Hepatocyte (in vitro differentiated cells): Measurements from ENCODE around the gene ZBED4. TPM values are rescaled to one million over a fixed set of nuclear protein-coding genes. Genes with fewer than 3 reads are reported as not detected.

Experiments
- DNase-seq: peaks from one replicate; pipeline ENCODE4 v3.0.0-alpha.2; 2016; ENCODE audit warnings: low spot score
- H2AFZ ChIP-seq: fragments of 200-600 bp; sonication (generic); 2 replicates; pipeline ENCODE4 v1.6.0; 2016; ENCODE audit warnings: antibody characterized with exemption, mild to moderate bottlenecking
- H3K27ac ChIP-seq: fragments of 200-600 bp; sonication (generic); 2 replicates; pipeline ENCODE4 v1.5.1; 2016; ENCODE audit warnings: mild to moderate bottlenecking
- H3K27me3 ChIP-seq: fragments of 200-600 bp; sonication (generic); 2 replicates; pipeline ENCODE4 v1.6.1; 2016
- H3K36me3 ChIP-seq: fragments of 200-600 bp; sonication (generic); replicated peaks from 2 replicates; pipeline ENCODE4 v1.5.1; 2016; ENCODE audit warnings: low read depth; ENCODE audit not compliant: insufficient read depth
- H3K4me1 ChIP-seq: fragments of 200-600 bp; sonication (generic); 2 replicates; pipeline ENCODE4 v1.5.1; 2016; ENCODE audit warnings: mild to moderate bottlenecking, moderate library complexity; ENCODE audit not compliant: insufficient read depth
- H3K4me2 ChIP-seq: fragments of 200-600 bp; sonication (generic); 2 replicates; pipeline ENCODE4 v1.6.0; 2016
- H3K4me3 ChIP-seq: fragments of 200-600 bp; sonication (generic); 2 replicates; pipeline ENCODE4 v1.5.1; 2016; ENCODE audit warnings: mild to moderate bottlenecking
- H3K79me2 ChIP-seq: fragments of 200-600 bp; sonication (generic); 2 replicates; pipeline ENCODE4 v1.6.0; 2017; ENCODE audit warnings: mild to moderate bottlenecking
- H3K9me2 ChIP-seq: fragments of 200-600 bp; sonication (generic); replicated peaks from 2 replicates; pipeline ENCODE4 v1.6.0; 2017; ENCODE audit warnings: mild to moderate bottlenecking; ENCODE audit not compliant: insufficient read depth
- H3K9me3 ChIP-seq: fragments of 200-600 bp; sonication (generic); 2 replicates; pipeline ENCODE4 v1.5.1; 2016; ENCODE audit warnings: low read depth, mild to moderate bottlenecking
- H4K20me1 ChIP-seq: fragments of 200-600 bp; sonication (generic); 2 replicates; pipeline ENCODE4 v1.6.0; 2016; ENCODE audit warnings: mild to moderate bottlenecking; ENCODE audit not compliant: insufficient read depth, poor library complexity, severe bottlenecking
- EZH2 ChIP-seq: fragments of 200-600 bp; sonication (generic); IDR thresholded peaks from 2 replicates; pipeline ENCODE4 v1.6.1; 2016; ENCODE audit warnings: antibody characterized with exemption, mild to moderate bottlenecking, borderline replicate concordance
- EZH2phosphoT487 ChIP-seq: fragments of 200-600 bp; sonication (generic); IDR thresholded peaks from one replicate; pipeline ENCODE4 v1.6.1; 2018; ENCODE audit warnings: antibody characterized with exemption, mild to moderate bottlenecking, low read depth, moderate library complexity; ENCODE audit not compliant: unreplicated experiment, severe bottlenecking
- WGBS: methylation state at CpG from one replicate; pipeline ENCODE4 v1.1.6; 2016; ENCODE audit warnings: low lambda C conversion rate; ENCODE audit errors: missing lambda C conversion rate; 5-methylcytosine and 5-hydroxymethylcytosine counted together
- polyA plus RNA-seq: library from polyadenylated mRNA; unstranded; fragments of >200 nt; fragmentation: Nextera tagmentation; extraction: Ambion mirVana; gene quantifications from 2 replicates; pipeline ENCODE4 v1.2.1, GENCODE V29; 2016
- total RNA-seq: library from RNA; depleted of rRNA; stranded (reverse); fragments of >200 nt; gene quantifications from 2 replicates; pipeline ENCODE4 v1.2.3, GENCODE V29; 2014
- TF ChIP-seq, protein P1 (sequence below): fragments of 200-600 bp; sonication (generic); IDR thresholded peaks from 2 replicates; pipeline ENCODE4 v1.5.1; 2016; ENCODE audit warnings: antibody characterized with exemption, mild to moderate bottlenecking; ENCODE audit not compliant: poor library complexity

ZBED4 gene
- total and polyA plus RNA-seq, 2 experiments from 2014 or later, result 14.9 to 16.3 TPM

DNA sequence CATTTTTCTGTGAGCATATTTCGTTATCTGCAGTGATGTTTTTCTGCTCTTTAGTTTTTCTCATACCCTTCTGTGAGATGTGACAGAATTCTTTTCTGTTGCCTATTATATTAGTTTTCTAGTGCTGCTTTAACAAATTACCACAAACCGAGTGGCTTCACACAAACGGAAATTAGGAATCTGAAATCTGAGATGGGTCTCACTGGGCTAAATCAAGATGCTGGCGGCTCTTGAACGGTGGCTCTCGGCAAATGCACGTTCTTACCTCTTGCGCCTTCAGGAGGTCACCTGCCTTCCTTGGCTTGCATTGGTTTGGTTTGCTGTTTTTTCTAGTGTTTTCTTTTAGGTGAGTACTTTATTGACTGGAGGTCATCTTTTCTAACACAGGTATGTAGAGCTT is 13.0 kb downstream of the ZBED4 start:
- no peak overlapping the region for H3K4me2 ChIP-seq

DNA sequence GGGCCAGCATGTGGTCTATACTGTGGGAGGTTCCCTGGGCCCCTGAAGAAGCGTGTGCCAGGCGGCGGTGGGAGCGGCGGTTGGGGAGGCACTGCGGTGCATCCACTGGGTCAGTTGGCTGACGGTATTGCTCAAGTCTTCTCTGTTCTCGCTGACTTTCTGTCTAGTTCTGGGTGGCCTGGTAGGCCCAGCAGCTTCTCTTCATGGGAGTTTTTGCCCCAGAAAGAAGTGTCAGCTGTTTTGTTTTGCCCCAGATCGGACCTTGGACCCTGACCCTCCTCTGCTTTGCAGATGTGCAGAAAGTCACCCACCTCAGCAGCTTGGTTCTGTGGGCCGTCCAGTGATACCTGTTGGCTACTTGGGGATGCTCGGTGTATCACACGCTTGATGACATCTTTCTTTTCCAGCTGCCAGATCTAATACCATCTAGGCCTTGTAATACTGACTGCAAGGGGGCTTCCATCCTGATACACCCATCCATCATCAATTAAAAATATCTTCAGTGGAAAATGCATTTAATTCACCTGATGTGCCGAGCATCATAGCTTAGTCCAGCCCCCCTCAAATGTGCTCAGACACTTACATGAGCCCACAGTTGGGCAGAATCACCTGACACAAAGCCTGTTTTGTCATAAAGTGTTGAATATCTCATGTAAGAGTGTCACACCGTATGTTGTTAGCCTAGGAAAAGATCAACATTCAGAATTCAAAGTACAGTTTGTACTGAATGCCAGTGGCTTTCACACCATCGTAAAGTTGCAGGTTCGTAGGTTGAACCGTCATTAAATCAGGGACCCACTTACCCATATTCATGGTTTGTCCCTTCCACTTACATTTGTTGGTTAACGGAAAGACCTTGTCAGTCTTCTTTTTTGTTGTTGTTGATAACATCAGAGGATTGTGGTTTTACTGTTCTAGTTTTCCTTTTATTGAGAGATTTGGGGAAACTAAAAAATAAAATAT is 13.9 kb downstream of the ZBED4 start:
- Histone ChIP-seq H3K9me3 (peaks cover 11% of the 10 kb centered on the region), H2AFZ (no peak overlapping the region), H3K27me3 (no peaks in the 10 kb centered on the region), H3K79me2 (peaks cover 99% of the 10 kb centered on the region), H3K36me3 (no peaks in the 10 kb centered on the region), H4K20me1 (peaks cover 7% of the 10 kb centered on the region), H3K4me3 (no peak overlapping the region), H3K9me2 (no peaks in the 10 kb centered on the region), H3K4me1 (no peaks in the 10 kb centered on the region), H3K4me2 (peak overlapping the region; percentile 8), H3K27ac (peak overlapping the region; percentile 39)
- DNase-seq, result no peak
- TF ChIP-seq EZH2phosphoT487, result no peak
- TF ChIP-seq, protein P1, sequence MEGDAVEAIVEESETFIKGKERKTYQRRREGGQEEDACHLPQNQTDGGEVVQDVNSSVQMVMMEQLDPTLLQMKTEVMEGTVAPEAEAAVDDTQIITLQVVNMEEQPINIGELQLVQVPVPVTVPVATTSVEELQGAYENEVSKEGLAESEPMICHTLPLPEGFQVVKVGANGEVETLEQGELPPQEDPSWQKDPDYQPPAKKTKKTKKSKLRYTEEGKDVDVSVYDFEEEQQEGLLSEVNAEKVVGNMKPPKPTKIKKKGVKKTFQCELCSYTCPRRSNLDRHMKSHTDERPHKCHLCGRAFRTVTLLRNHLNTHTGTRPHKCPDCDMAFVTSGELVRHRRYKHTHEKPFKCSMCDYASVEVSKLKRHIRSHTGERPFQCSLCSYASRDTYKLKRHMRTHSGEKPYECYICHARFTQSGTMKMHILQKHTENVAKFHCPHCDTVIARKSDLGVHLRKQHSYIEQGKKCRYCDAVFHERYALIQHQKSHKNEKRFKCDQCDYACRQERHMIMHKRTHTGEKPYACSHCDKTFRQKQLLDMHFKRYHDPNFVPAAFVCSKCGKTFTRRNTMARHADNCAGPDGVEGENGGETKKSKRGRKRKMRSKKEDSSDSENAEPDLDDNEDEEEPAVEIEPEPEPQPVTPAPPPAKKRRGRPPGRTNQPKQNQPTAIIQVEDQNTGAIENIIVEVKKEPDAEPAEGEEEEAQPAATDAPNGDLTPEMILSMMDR, result no peak
- TF ChIP-seq EZH2, result no peak
- WGBS, result 94% methylated on average over 18 of the region's 18 CpGs

More for the DNA sequence above, 13.0 kb downstream of the ZBED4 start:
- WGBS, result 95% methylated on average over 8 of the region's 8 CpGs
- Histone ChIP-seq H3K9me3 (peaks cover 11% of the 10 kb centered on the region), H3K27me3 (no peaks in the 10 kb centered on the region), H3K4me1 (no peaks in the 10 kb centered on the region), H3K27ac (no peak overlapping the region), H3K9me2 (no peaks in the 10 kb centered on the region), H2AFZ (no peak overlapping the region), H3K79me2 (peaks cover 99% of the 10 kb centered on the region), H4K20me1 (peaks cover 13% of the 10 kb centered on the region), H3K4me3 (no peak overlapping the region), H3K36me3 (no peaks in the 10 kb centered on the region)
- no peak for TF ChIP-seq EZH2
- TF ChIP-seq, protein P1, result no peak
- no peak for TF ChIP-seq EZH2phosphoT487
- no peak for DNase-seq

DNA sequence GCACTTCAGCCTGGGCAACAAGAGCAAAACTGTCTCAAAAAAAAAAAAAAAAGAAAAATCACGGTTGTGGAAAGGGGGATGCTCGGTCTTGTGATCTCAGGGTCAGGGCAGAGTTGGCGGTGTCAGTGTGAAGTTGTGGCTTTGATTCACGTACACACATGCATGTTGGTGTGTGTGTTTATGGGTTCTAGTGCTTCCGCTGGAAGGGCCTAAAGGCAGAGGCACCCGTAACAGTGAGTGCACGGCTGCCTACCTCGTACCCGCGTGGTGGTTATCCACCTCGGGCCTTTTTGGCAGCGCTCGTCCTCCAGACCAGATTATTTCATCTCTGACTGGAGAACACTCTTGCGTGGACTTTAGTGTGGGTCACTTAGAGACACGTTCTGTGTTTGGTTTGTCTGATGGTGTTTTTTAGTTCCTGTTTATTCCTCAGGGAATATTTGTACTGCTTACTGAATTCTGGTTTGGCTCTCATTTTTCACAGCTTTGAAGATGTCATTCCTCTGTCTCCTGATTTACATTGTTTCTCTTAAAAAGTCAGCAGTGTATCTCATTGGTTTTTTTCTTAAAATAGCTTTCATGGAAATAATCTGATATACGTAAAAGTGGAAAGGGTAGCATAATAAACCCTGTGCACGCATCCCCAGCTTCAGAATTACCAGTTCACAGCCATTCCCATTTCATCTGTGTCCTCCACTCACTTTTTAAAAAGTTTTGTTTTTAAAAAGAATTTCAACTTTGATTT is 15.6 kb downstream of the ZBED4 start:
- Histone ChIP-seq H4K20me1 (peaks cover 3% of the 10 kb centered on the region), H3K79me2 (peaks cover 99% of the 10 kb centered on the region), H3K4me2 (no peak overlapping the region), H3K36me3 (no peaks in the 10 kb centered on the region), H3K4me1 (no peaks in the 10 kb centered on the region), H2AFZ (no peak overlapping the region), H3K27me3 (no peaks in the 10 kb centered on the region), H3K27ac (no peak overlapping the region), H3K9me2 (no peaks in the 10 kb centered on the region), H3K9me3 (peaks cover 11% of the 10 kb centered on the region), H3K4me3 (no peak overlapping the region)
- 91% methylated on average over 17 of the region's 17 CpGs for WGBS
- DNase-seq, result no peak
- TF ChIP-seq EZH2 (no peak), EZH2phosphoT487 (no peak)
- TF ChIP-seq, protein P1, result no peak
